HL-60/S4 treated with retinoic acid at 250 ng/mL for 4 days and 3 days (cell line): ENCODE measurements around the gene CYP2C18.
"Not testable (repeated sequence)": the region's sequence is repeated elsewhere in the genome, so short reads cannot be mapped to it uniquely, and the experiment has no call there.

Source experiments
- in situ Hi-C: fragments of 300-500 bp; cut with MboI; formaldehyde crosslinking; loops from 2 replicates; pipeline ENCODE4 v1.7.0; 2022; ENCODE audit warnings: low sequenced_read_pairs

The CYP2C18 gene

GRCh38 chr10:94738588-94738987 lies 55.1 kb downstream of the CYP2C18 start:
- in situ Hi-C loops, result no loop called here

- in situ Hi-C loops, result no loop called here
Measured at GRCh38 chr10:94747137-94747536, 63.6 kb downstream of the CYP2C18 start.

DNA sequence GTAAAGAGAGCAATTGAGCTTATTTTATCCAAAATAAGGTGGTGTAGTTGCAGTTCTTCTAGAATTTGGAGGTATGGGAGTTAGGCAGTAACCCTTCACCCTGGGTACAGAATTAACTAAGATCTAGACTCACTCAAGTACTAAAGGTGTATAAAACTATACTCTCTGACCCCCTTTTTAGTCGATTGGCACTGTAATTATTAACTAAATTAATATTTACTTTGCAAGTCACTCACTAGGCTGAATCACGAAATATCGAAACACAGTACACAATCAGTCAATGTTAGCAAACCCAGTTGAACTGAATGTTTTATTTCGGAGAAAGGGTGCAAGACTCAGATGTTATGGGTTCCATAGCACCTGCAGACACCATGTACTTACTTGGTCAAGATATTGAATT lies 64.3 kb downstream of the CYP2C18 start:
- in situ Hi-C loops, result no loop called here

DNA sequence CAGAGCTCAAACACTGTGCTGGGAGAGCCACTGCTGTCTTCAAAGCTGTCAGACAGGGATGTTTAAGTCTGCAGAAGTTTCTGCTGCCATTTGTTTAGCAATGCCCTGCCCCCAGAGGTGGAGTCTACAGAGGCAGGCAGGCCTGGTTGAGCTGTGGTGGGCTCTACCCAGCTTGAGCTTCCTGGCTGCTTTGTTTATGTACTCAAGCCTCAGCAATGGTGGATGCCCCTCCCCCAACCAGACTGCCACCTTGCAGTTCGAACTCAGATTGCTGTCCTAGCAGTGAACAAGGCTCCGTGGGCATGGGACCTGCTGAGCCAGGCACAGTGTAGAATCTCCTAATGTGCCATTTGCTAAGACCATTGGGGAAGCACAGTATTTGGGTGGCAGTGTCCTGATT lies 74.4 kb downstream of the CYP2C18 start:
- in situ Hi-C loops, result no loop called here

GRCh38 chr10:94760586-94761178 lies 77.2 kb downstream of the CYP2C18 start:
- in situ Hi-C loops, result no loop called here

DNA sequence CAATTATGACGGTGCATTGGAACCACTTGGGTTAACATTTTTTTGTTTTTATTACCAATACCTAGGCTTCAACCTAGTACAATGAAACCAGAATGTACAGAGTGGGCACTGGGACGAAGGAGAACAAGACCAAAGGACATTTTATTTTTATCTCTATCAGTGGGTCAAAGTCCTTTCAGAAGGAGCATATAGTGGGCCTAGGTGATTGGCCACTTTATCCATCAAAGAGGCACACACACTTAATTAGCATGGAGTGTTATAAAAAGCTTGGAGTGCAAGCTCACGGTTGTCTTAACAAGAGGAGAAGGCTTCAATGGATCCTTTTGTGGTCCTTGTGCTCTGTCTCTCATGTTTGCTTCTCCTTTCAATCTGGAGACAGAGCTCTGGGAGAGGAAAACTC lies 78.9 kb downstream of the CYP2C18 start, which contains the start of gene CYP2C19:
CYP2C19 (plus strand) TSS at position 289 of the 400 bp plus-strand sequence; CDS start at position 314, 25 bp downstream.
- in situ Hi-C loops, result no loop called here

GRCh38 chr10:94775425-94775824 lies 91.9 kb downstream of the CYP2C18 start:
- in situ Hi-C loops, result not testable (repeated sequence)

- in situ Hi-C loops, result no loop called here
Measured at GRCh38 chr10:94777886-94778458, 94.4 kb downstream of the CYP2C18 start.

DNA sequence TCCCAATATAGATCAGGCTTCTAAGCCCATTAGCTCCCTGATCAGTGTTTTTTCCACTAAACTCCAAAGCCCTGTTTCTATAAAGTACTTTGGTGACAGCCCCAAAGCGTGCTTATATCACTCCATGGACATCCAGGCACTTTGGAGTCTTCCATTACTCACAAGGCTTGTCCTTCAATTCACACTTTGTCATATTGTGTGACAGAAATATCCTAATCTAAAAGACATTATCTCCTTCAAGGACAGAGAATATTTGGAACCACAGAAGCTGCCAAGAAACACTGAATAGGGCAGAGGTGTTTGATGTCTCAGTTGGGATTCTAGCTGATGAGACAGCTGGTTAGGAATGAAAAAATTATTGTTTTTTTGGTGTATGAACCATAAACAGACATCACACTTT lies 97.3 kb downstream of the CYP2C18 start:
- in situ Hi-C loops, result no loop called here

DNA sequence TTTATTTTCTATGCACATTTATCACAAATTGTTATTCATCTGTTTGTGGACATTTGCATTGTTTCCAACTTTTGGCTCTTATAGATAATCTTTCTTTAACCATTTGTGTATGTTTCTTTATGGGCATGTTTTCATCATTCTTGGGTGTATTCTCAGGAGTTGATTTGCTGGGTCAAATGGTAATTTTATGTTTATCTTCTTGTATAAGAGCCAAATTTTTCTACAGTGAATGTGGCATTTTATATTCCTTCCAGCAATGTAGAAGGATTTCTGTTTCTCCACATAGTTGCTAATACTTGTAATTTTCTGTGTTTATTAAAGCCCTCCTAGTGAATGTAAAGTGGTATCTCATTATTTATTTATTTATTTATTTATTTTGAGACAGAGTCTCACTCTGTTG lies 100.7 kb downstream of the CYP2C18 start:
- in situ Hi-C loops, result no loop called here

DNA sequence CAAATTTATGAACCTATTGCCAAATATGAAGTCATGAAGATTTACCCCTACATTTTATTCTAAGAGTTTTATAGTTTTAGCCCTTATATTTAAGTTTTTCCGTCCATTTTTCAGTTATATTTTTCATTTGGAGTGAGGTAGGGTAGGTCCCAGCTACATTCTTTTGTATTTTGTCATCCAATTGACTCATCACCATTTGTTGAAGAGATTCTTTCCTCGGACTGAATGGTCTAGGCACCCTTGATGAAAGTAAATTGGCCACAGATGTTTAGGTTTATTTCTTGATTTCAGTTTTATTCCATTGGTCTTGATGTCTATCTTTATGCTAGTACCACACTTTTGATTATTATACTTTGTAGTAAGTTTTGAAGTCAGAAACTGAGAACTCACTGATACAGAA lies 101.7 kb downstream of the CYP2C18 start:
- in situ Hi-C loops, result no loop called here
